GM21367 (cell line): Measurements from ENCODE around the gene SH2D5.
"Not testable (repeated sequence)": the region's sequence is repeated elsewhere in the genome, so short reads cannot be mapped to it uniquely, and the experiment has no call there.

ENCODE experiments used
- ATAC-seq: cut with Tn5 transposase; IDR thresholded peaks from one replicate; pipeline ENCODE4 v1.9.1; 2021; ENCODE audit not compliant: unreplicated experiment

Gene SH2D5

GRCh38 chr1:20728371-20729154 is 3.9 kb downstream of the SH2D5 start:
- ATAC-seq, result no peak

- ATAC-seq, result no peak
Measured at GRCh38 chr1:20727746-20728316, 4.7 kb downstream of the SH2D5 start.

- ATAC-seq, result no peak
Measured at GRCh38 chr1:20726932-20727745, 5.4 kb downstream of the SH2D5 start.

- no peak for ATAC-seq
Measured at GRCh38 chr1:20726118-20726911, 6.2 kb downstream of the SH2D5 start.

- ATAC-seq, result no peak
Measured at GRCh38 chr1:20725189-20726117, 7.0 kb downstream of the SH2D5 start.

- ATAC-seq, result no peak
Measured at GRCh38 chr1:20724364-20725188, 7.9 kb downstream of the SH2D5 start.

GRCh38 chr1:20723537-20724363 is 8.8 kb downstream of the SH2D5 start:
- ATAC-seq, result no peak

- no peak for ATAC-seq
Measured at GRCh38 chr1:20723159-20723536, 9.4 kb downstream of the SH2D5 start.

GRCh38 chr1:20721117-20722061 is 11.1 kb downstream of the SH2D5 start:
- ATAC-seq, result no peak

- no peak for ATAC-seq
Measured at GRCh38 chr1:20720631-20721091, 11.8 kb downstream of the SH2D5 start.

GRCh38 chr1:20719871-20720620 is 12.5 kb downstream of the SH2D5 start:
- no peak for ATAC-seq

GRCh38 chr1:20719261-20719660 is 13.2 kb downstream of the SH2D5 start:
- ATAC-seq, result no peak

GRCh38 chr1:20718343-20718882 is 14.1 kb downstream of the SH2D5 start:
- not testable (repeated sequence) for ATAC-seq

- ATAC-seq, result no peak
Measured at GRCh38 chr1:20717452-20718342, 14.8 kb downstream of the SH2D5 start, which contains the start of gene KIF17. Gene KIF17 (minus strand): TSS chr1:20718007. CDS start chr1:20717706, 301 bp downstream.

- no peak for ATAC-seq
Measured at GRCh38 chr1:20716232-20716631, 16.3 kb downstream of the SH2D5 start.
